ENCODE results near the gene HIVEP2. TPM values are rescaled to one million over a fixed set of nuclear protein-coding genes. Genes with fewer than 3 reads are reported as not detected.

The HIVEP2 gene
- total and polyA plus RNA-seq, 9 donors = 8.4 to 58.9 (median 32.1) TPM

DNA sequence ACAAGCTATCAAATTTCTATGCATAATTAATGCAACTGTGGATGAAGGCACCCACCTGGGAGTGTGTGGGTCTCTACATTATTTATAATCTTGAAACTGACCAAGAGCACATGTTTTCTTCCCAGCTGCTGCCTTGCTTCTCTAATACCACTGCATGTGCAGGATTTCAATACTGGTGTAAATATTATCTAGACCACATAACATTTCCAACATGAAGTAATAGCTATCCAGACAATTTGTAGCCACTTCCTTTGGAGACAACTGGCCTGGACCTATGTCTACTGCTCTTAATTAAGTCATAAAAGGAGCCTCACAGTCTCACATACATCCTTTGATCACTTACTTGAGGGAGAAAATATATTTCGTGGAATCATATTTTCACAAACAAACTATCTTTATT is 180.7 kb downstream of the HIVEP2 start:
- Histone ChIP-seq H3K9me3 (no peaks in the 10 kb centered on the region), H3K36me3 (no peaks in the 10 kb centered on the region), H3K4me1 (ENCODE audit: insufficient read depth) (no peaks in the 10 kb centered on the region), H3K4me3 (no peak overlapping the region), H3K27me3 (no peaks in the 10 kb centered on the region), H3K27ac (no peak overlapping the region)
- DNase-seq = no peak
- intact Hi-C loops (cut with DNase I) = no loop called here
- 80 to 85% (median 82%) methylated on average over 1 of the region's 1 CpG for WGBS, 3 donors
- TF ChIP-seq, protein P1, sequence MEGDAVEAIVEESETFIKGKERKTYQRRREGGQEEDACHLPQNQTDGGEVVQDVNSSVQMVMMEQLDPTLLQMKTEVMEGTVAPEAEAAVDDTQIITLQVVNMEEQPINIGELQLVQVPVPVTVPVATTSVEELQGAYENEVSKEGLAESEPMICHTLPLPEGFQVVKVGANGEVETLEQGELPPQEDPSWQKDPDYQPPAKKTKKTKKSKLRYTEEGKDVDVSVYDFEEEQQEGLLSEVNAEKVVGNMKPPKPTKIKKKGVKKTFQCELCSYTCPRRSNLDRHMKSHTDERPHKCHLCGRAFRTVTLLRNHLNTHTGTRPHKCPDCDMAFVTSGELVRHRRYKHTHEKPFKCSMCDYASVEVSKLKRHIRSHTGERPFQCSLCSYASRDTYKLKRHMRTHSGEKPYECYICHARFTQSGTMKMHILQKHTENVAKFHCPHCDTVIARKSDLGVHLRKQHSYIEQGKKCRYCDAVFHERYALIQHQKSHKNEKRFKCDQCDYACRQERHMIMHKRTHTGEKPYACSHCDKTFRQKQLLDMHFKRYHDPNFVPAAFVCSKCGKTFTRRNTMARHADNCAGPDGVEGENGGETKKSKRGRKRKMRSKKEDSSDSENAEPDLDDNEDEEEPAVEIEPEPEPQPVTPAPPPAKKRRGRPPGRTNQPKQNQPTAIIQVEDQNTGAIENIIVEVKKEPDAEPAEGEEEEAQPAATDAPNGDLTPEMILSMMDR (IDR thresholded peaks at IDR 0.05) = no peak
- TF ChIP-seq POLR2A (IDR thresholded peaks at IDR 0.05) (no peak), EP300 (IDR thresholded peaks at IDR 0.05) (no peak)

DNA sequence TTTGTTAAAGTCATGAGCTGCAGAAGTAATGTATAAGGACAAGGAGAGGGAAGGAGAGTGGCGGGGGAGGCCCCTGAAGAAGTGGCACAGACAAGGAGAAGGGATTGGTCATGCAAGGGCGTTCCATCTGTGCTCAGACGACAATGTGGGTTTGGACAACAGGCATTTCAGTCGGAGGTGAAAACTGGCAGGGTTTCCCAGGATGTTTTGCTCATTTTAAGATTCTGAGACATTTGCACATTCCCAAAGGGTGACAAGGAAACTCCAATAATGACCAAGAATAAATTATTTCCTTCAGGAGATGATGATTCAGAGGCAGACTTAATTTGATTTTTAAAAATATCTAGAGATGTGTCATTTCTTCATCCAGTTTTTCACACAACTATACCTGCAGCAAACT is 181.8 kb downstream of the HIVEP2 start:
- H3K27me3 ChIP-seq = no peaks in the 10 kb centered on the region
- no peaks in the 10 kb centered on the region for H3K36me3 ChIP-seq
- no peak overlapping the region for H3K27ac ChIP-seq
- H3K9me3 ChIP-seq = no peaks in the 10 kb centered on the region
- TF ChIP-seq, protein P1 (IDR thresholded peaks at IDR 0.05) = no peak
- TF ChIP-seq POLR2A (IDR thresholded peaks at IDR 0.05) = no peak
- WGBS, 3 donors = 71 to 80% (median 77%) methylated on average over 4 of the region's 4 CpGs
- DNase-seq = no peak
- intact Hi-C loops (cut with DNase I) = no loop called here
- no peak overlapping the region for H3K4me3 ChIP-seq
- H3K4me1 ChIP-seq (ENCODE audit: insufficient read depth) = no peaks in the 10 kb centered on the region

DNA sequence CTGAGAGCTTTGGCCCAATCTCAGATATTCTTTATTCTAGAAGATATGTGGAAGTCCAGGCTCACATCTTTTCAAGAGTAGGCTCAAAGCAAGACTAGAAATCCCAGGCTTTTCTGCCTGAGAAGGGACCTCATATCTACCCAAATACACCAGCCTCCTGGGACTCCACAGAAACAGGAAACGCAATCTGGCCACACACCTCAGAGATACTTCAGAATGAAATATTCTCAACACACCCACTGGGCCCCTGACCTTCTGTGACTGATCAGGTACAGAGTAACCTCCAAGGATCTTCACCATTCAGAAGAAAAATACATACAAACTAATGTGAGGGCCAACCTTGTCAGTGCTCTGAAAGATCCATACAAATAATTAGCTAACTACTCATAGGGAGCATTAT is 183.2 kb downstream of the HIVEP2 start:
- DNase-seq = no peak
- intact Hi-C loops (cut with DNase I) = no loop called here
- Histone ChIP-seq H3K36me3 (no peaks in the 10 kb centered on the region), H3K4me3 (no peak overlapping the region), H3K4me1 (ENCODE audit: insufficient read depth) (no peaks in the 10 kb centered on the region), H3K27me3 (no peaks in the 10 kb centered on the region), H3K27ac (no peak overlapping the region), H3K9me3 (no peaks in the 10 kb centered on the region)
- 82 to 100% (median 93%) methylated on average over 1 of the region's 1 CpG for WGBS, 3 donors
- no peak for TF ChIP-seq EP300 (IDR thresholded peaks at IDR 0.05)
- no peak for TF ChIP-seq POLR2A (IDR thresholded peaks at IDR 0.05)
- TF ChIP-seq, protein P1 (IDR thresholded peaks at IDR 0.05) = no peak

DNA sequence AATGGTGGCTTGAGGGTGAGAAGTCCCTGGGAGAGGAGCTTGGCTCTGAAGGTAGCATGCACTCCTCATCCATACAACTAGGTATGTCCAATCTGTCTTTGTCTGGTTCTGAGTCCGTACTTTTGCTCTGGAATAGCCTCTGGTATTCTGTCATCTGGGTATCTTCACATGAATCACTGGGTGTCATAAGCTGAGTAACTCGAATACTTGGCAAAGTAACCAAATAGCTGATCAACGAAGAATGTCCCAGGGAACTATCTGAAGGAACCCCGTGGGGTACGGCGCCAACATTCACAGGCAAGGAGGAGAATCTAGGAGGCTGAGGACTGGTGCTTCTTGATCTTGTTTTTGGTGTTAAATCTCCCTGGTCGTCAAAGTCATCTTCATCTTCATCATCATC is 184.8 kb downstream of the HIVEP2 start:
- DNase-seq = no peak
- 95% methylated on average over 7 of the region's 7 CpGs for WGBS, 3 donors
- intact Hi-C loops (cut with DNase I) = no loop called here
- Histone ChIP-seq H3K4me3 (no peak overlapping the region), H3K36me3 (no peaks in the 10 kb centered on the region), H3K27ac (no peak overlapping the region), H3K27me3 (no peaks in the 10 kb centered on the region), H3K9me3 (no peaks in the 10 kb centered on the region), H3K4me1 (ENCODE audit: insufficient read depth) (no peaks in the 10 kb centered on the region)
- TF ChIP-seq POLR2A (IDR thresholded peaks at IDR 0.05) = no peak
- TF ChIP-seq, protein P1 (IDR thresholded peaks at IDR 0.05) = no peak
- TF ChIP-seq EP300 (IDR thresholded peaks at IDR 0.05) = no peak

DNA sequence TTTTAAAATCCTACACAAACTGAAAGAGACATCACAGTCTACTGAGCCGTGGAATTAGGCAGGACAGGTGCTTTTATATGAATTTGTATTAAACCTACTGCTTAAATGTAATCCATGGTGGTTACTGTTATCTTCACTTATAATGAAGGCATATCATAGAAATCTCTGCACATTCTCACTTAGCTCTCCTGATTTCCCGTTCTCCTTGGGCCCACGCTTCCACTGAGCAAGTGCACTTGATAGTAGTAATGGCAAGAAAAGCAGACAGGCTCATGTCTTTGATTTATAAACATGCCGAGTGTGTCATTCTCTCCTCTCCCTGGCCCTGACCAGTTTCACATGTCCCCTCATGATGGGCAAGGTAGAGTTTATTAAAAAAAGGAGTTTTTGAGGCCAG is 186.3 kb downstream of the HIVEP2 start:
- intact Hi-C loops (cut with DNase I) = no loop called here
- Histone ChIP-seq H3K4me1 (ENCODE audit: insufficient read depth) (no peaks in the 10 kb centered on the region), H3K9me3 (no peaks in the 10 kb centered on the region), H3K4me3 (no peak overlapping the region), H3K27me3 (no peaks in the 10 kb centered on the region), H3K36me3 (no peaks in the 10 kb centered on the region), H3K27ac (no peak overlapping the region)
- TF ChIP-seq, protein P1 (IDR thresholded peaks at IDR 0.05) = no peak
- TF ChIP-seq POLR2A (IDR thresholded peaks at IDR 0.05) = no peak
- no peak for TF ChIP-seq EP300 (IDR thresholded peaks at IDR 0.05)
- DNase-seq = no peak
- 88 to 89% (median 88%) methylated on average over 4 of the region's 4 CpGs for WGBS, 3 donors
